ENCODE data around the gene CPZ.
"Not testable (repeated sequence)": the region's sequence is repeated elsewhere in the genome, so short reads cannot be mapped to it uniquely, and the experiment has no call there.

Gene CPZ

DNA sequence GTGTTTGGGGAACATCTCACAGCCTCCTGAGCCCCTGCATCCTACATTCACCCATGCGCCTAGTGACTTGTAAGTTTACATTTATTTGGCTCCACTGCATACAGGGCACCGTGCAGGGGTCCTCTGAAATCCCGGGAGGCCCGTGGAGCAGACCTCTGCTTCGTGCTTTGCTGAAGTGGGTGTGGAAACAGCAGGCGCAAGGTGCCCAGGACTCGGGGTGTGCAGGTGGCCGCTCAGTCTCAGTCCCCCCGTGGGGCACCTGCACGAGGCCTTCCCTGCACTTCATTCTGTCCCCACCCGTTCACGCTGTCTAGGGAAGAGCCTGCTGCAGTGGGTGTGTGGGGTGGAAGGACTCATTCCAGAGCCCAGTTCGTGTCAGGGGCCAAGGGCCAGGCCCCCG lies 28.6 kb downstream of the CPZ start:
- intact Hi-C loops (cut with DNase I): not testable (repeated sequence)
- DNase-seq: peak in 1 of 10 donors; percentile 64

DNA sequence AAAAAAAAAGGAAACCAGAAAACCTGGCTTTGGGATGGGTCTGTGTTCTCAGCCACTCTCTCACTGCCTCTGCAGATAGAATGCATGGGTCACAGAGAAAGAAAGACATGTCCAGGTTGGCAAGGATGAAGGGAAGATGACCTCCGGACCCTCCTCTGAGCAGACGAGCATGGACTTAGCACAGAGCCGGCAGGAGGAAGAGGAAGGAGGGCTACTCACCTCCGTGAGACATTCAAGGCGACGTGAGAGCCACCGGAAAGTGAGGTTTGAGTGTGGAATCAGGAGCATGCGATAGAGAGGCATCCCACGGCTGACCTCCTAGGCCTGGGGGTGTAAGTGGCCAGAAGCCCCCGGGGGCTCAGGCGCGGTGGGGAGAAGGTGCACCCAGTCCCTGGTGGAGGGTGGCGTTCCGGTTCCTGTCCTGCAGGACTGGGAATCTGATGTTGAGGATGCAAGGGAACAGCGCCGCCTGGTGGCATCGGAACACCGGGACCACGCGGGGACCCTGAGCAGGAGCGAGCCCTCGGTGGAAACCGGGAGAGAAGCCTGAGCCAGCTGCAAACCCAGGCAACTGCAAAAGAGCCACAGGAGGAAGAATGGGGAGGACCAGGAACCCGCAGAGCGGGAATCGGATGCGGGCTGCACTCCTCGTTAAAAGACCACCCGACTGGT lies 32.2 kb downstream of the CPZ start:
- DNase-seq; intact Hi-C loops (cut with DNase I): not testable (repeated sequence)

- DNase-seq; intact Hi-C loops (cut with DNase I): not testable (repeated sequence)
Observed at GRCh38 chr4:8630240-8630905, 37.8 kb downstream of the CPZ start.

DNA sequence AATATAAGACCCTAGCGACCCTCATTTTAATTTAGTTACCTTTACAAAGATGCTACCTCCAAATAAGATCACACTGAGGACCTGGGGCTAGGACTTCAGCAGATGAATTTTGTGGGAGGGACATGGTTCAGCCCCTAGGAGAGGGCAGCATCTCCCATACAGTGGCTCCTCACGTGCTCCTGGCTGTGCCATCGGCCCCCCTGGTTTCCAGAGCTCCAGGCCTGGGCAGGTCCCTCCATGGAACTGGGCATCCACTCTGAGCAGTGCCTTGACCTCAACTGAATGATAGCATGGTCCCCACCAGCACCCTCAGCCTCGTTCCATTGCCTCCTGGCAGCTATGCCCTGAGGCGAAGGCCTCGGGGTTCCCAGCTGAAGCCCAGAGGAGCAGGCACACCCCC lies 39.3 kb downstream of the CPZ start:
- DNase-seq: peak in 4 of 10 donors; percentile 12 to 83 (median 70)
- intact Hi-C loops (cut with DNase I): not testable (repeated sequence)

DNA sequence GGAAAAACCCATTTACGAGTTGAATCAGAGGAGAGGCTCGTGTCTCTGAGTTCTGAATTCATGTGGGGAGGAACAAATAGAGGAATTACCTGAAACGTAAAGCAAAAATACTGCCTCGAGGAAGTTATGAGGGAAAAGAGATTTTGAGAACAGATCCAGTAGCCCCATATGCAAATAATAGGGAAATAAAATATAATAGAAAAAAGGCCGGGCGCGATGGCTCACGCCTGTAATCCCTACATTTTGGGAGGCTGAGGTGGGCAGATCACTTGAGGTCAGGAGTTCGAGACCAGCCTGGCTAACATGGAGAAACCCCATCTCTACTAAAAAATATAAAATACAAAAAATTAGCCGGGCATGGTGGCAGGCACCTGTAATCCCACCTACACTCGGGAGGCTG lies 42.2 kb downstream of the CPZ start:
- DNase-seq: peak in 3 of 10 donors; percentile 16 to 29 (median 27)
- intact Hi-C loops (cut with DNase I): not testable (repeated sequence)

DNA sequence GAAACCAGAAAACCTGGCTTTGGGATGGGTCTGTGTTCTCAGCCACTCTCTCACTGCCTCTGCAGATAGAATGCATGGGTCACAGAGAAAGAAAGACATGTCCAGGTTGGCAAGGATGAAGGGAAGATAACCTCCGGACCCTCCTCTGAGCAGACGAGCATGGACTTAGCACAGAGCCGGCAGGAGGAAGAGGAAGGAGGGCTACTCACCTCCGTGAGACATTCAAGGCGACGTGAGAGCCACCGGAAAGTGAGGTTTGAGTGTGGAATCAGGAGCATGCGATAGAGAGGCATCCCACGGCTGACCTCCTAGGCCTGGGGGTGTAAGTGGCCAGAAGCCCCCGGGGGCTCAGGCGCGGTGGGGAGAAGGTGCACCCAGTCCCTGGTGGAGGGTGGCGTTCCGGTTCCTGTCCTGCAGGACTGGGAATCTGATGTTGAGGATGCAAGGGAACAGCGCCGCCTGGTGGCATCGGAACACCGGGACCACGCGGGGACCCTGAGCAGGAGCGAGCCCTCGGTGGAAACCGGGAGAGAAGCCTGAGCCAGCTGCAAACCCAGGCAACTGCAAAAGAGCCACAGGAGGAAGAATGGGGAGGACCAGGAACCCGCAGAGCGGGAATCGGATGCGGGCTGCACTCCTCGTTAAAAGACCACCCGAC lies 43.5 kb downstream of the CPZ start:
- DNase-seq; intact Hi-C loops (cut with DNase I): not testable (repeated sequence)

DNA sequence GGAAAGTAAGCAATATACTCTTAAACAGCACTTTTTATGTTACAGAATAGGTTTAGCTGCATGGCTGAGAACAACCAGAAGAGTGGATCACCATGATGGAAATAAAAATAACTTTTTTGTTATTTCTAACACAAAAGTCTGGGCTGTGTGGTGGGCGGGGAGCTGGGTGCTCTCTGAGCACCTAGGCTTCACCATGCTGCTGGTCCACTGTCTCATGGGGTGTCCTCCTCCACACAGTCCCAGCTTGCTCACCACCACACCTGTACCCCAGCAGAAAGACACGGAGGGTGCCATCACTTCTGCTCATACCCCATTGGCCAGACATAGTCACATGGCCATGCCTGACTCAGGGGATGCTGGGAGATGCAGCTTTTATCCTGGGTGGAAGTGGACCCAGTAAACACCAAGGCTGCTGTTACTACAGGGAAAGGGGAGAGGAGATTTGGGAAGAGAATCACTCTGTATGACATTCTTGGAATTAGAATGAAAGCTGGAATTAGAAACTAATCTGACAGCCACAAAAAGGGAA lies 45.0 kb downstream of the CPZ start:
- intact Hi-C loops (cut with DNase I): no loop called here
- DNase-seq: peak in 2 of 10 donors; percentile 5 to 44

- peak in 4 of 10 donors; percentile 3 to 74 (median 42) for DNase-seq
- intact Hi-C loops (cut with DNase I): no loop called here
Observed at GRCh38 chr4:8639021-8639420, 46.5 kb downstream of the CPZ start.

DNA sequence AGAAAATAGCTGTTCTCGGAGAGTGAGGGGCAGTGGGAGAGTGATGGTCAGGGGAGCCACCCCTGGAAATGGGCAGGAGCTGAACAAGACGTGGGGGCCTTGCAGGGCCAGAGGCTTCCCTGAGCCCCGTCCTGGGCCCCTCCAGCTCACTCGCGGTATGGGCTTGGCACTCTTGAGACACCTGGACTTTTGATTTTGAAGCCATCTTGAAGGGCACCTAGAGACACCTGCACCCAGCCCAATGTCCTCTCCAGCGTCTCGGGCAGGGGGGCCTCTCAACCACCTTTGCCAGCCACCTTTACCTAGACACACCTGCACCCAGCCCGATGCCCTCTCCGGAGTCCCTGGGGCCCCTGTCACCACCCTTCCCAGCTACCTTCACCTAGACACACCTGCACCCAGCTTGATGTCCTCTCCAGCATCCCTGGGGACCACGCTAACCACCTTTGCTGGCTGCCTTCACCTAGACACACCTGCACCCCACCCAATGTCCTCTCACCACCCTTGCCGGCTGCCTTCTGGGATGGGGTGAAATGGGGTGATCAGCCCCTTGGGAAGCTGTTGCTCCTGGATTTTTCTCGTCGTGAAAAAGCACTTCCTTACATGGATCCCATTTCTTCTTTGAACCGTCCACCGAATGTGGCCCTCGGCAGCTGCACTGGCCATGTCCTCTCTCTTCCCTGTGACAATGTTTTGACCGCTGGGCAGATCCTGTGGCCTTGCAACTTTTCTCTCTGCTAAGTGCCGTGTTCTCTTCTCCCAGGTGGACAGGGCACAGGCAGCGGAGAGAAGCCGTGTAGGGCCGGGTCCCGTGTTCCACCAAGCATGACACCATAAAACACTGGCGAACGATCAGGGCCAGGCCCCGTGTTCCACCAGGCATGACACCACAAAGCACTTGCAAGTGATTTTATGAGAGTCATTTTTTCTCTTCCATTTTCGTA lies 47.5 kb downstream of the CPZ start:
- intact Hi-C loops (cut with DNase I): no loop called here
- DNase-seq: peak in 3 of 10 donors; percentile 47 to 74 (median 68)

- intact Hi-C loops (cut with DNase I): no loop called here
Observed at GRCh38 chr4:8640816-8641215, 48.3 kb downstream of the CPZ start.

DNA sequence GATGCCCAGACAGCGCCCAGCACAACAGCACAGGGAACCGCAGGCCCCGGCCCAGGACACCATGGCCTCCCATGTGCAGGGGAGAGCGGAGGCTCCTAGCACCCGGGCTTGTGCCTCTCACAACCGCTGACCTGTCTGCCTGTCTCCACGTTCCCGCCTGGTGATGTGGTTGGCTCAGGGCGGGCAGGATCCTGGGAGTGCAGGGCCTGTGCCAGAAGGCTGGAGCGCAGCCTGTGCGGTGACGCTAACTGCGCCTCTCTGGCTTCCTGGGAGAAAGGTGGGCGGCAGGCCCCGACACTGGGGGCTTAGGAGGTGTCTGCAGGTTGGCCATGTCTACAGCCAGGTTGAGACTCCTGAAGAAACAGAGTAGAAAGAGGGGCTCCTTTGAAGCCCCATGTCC lies 48.7 kb downstream of the CPZ start:
- peak in 2 of 10 donors; percentile 66 to 69 for DNase-seq
- intact Hi-C loops (cut with DNase I): no loop called here

More at GRCh38 chr4:8640816-8641215, 48.3 kb downstream of the CPZ start:
- peak in 2 of 10 donors; percentile 48 to 57 for DNase-seq

DNA sequence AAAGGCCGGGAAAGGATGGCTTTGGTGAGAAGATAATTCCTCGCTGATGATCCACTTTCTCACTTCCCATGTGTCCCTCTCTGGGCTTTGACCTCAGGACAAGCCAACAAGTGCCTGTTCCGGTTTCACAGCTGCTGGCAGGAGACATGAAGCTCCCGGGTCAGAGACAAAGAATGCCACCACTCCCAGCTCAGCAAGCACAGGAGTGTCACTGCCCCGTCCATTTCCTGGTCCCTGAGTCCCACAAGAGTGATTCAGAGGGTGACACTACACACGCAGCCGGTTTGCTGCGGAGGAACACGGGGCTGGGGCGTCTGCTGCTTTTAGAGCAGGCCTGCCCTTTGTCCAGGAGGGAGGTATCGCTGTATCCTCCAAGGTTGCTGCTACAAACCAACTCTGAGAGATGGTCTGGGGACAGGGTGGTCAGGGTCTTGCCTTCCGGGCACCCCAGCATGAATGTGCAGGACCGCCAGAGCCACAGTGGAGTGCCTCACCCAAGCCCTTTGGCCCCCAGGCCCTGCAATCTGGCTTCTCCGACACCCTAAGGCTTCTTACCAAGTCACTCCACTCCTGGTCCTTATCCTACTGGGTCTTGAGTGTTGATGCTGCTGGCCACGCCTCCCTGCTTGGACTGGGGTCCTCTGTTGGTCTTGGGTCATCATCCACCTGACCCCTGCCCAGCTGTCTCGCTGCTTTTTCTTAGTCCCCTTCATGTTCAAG lies 49.5 kb downstream of the CPZ start:
- DNase-seq: peak in 2 of 10 donors; percentile 65 to 67
- intact Hi-C loops (cut with DNase I): no loop called here

GRCh38 chr4:8642651-8643321 lies 50.2 kb downstream of the CPZ start:
- intact Hi-C loops (cut with DNase I): no loop called here

GRCh38 chr4:8643441-8643840 lies 50.9 kb downstream of the CPZ start:
- intact Hi-C loops (cut with DNase I): no loop called here
- DNase-seq: peak in 2 of 10 donors; percentile 9 to 33

More at GRCh38 chr4:8642651-8643321, 50.2 kb downstream of the CPZ start:
- DNase-seq: peak in 2 of 10 donors; percentile 31

GRCh38 chr4:8643986-8644385 lies 51.4 kb downstream of the CPZ start:
- DNase-seq: peak in 3 of 10 donors; percentile 48 to 79 (median 74)
- intact Hi-C loops (cut with DNase I): no loop called here

GRCh38 chr4:8644461-8644891 lies 51.9 kb downstream of the CPZ start:
- intact Hi-C loops (cut with DNase I): no loop called here
- DNase-seq: peak in 2 of 10 donors; percentile 52 to 55

DNA sequence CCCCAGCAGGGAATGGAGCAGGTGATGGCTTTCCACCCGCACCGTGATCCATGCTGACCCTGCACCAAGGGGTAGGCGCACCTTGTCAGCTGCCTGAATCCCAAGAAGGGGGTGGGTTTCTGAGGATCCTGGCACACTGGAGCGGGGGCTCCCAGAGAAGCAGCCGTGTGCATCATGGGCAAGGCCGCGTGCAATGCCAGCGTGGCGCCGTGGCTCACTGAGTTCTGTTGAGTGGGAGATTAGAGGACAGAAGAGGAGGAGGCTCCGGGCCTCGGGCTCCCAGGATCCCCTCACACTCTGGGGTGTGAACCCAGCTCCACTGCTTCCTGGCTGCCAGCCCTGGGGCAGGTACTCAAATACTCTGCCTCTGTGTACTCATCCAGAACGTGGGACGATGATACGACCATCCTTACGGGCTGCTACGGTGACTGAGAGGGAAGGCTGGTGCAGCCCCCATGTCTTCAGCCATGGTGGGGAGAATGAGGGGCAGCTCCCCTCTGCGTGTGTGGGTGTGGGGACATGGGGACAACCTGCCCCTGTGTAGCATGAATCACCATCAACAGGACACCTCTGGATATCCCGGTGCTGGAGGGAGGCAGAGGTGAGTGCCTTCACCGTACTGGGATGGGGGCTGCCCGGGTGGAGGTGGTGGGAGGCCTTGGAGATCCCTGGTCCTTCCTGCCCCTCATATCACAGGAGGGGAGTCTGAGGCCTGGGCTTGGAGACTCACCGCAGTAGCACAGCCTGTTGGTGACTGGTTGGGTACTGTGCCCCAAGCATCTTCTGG lies 52.6 kb downstream of the CPZ start:
- intact Hi-C loops (cut with DNase I): no loop called here

GRCh38 chr4:8645753-8646124 lies 53.2 kb downstream of the CPZ start:
- intact Hi-C loops (cut with DNase I): no loop called here
- peak in 1 of 10 donors; percentile 75 for DNase-seq

More for the DNA sequence above, 52.6 kb downstream of the CPZ start:
- peak in 2 of 10 donors; percentile 61 to 68 for DNase-seq

Measured in posterior cingulate gyrus (tissue), 11 donors.